Transverse colon (tissue), 4 donors: Measurements from ENCODE around the gene HNRNPDL. TPM values are rescaled to one million over a fixed set of nuclear protein-coding genes. Genes with fewer than 3 reads are reported as not detected.

Experiments
- DNase-seq: peaks from one replicate; pipeline ENCODE4 v3.0.0-alpha.2; 2019
- H3K27ac ChIP-seq, 4 donors: fragments of 200-600 bp; sonication (generic); 2 replicates each; pipeline ENCODE4 v1.5.1; 2016 to 2018; ENCODE audit warnings: inconsistent platforms in 4 of 4
- H3K27me3 ChIP-seq: fragments of 200-600 bp; sonication (generic); 2 replicates; pipeline ENCODE4 v1.5.1; 2017; ENCODE audit warnings: inconsistent platforms
- H3K36me3 ChIP-seq, 4 donors: fragments of 200-600 bp; sonication (generic); 2 replicates each; pipeline ENCODE4 v1.5.1; 2017 to 2019; ENCODE audit warnings: inconsistent platforms in 4 of 4
- H3K4me1 ChIP-seq, 4 donors: fragments of 200-600 bp; sonication (generic); 2 replicates each; pipeline ENCODE4 v1.5.1; 2017 to 2020; ENCODE audit warnings: inconsistent platforms in 4 of 4
- H3K4me3 ChIP-seq, 4 donors: fragments of 200-600 bp; sonication (generic); 1 replicate in 1 of 4; 2 replicates in 3 of 4; pipeline versions ENCODE4 v1.5.1 to v1.6.1; 2017 to 2019; ENCODE audit warnings: inconsistent platforms in 4 of 4
- H3K9me3 ChIP-seq, 2 donors: fragments of 200-600 bp; sonication (generic); 2 replicates each; pipeline ENCODE4 v1.5.1; 2017 to 2019; ENCODE audit warnings: inconsistent platforms in 2 of 2
- CTCF ChIP-seq, 5 experiments: fragments of 200-600 bp in 3 of 5; fragments of 450-650 bp in 2 of 5; sonication (generic) in 3 of 5; IDR thresholded peaks; 1 replicate in 2 of 5; 2 replicates in 3 of 5; pipeline ENCODE4 v1.5.1; 2016 to 2017; ENCODE audit warnings: antibody characterized with exemption in 5 of 5, inconsistent platforms in 3 of 5, mild to moderate bottlenecking in 2 of 5, moderate library complexity in 1 of 5
- EP300 ChIP-seq: sonication (generic); formaldehyde crosslinking; IDR thresholded peaks from one replicate; pipeline ENCODE4 v1.6.1; 2017; ENCODE audit warnings: antibody characterized with exemption, low read depth
- POLR2A ChIP-seq: fragments of 450-650 bp; IDR thresholded peaks from one replicate; pipeline ENCODE4 v1.6.1; 2016; ENCODE audit warnings: antibody characterized with exemption, mild to moderate bottlenecking, moderate library complexity
- POLR2AphosphoS5 ChIP-seq, 3 donors: sonication (generic); formaldehyde crosslinking; IDR thresholded peaks; one replicate each; pipeline ENCODE4 v1.6.1; 2016; ENCODE audit warnings: antibody characterized with exemption in 3 of 3
- WGBS, 2 donors: methylation state at CpG; one replicate each; pipeline ENCODE4 v1.1.5; 2018; ENCODE audit warnings: low coverage in 1 of 2; 5-methylcytosine and 5-hydroxymethylcytosine counted together
- in situ Hi-C, 4 donors: fragments of 200-750 bp; cut with MboI; loops; one replicate each; pipeline versions ENCODE4 v1.15.0 to v1.15.1; 2017; ENCODE audit warnings: low sequenced_read_pairs in 3 of 4, low pct_ligation_motif_present in 1 of 4, low pct_unique_long_range_greater_than_20kb in 1 of 4
- intact Hi-C: fragments of 100-400 bp; cut with DNase I; formaldehyde crosslinking; loops from one replicate; pipeline ENCODE4 v1.15.1; 2023; ENCODE audit warnings: low total_unique reads
- total RNA-seq, 4 donors: library from RNA; depleted of rRNA; stranded (reverse); fragments of >200 nt; gene quantifications; one replicate each; pipeline ENCODE4 v1.1.0, GENCODE V29; 2016

The HNRNPDL gene
- total RNA-seq, 4 donors from 2014 or later: 78.4 to 131 (median 100) TPM

- Histone ChIP-seq H3K36me3 (peaks cover 0 to 26% (median 12%) of the 10 kb centered on the region in 4 donors), H3K27me3 (no peaks in the 10 kb centered on the region), H3K4me3 (peak overlapping the region; percentile 62 to 94 (median 80)), H3K9me3 (no peaks in the 10 kb centered on the region), H3K4me1 (peaks cover 17 to 49% (median 25%) of the 10 kb centered on the region in 4 donors), H3K27ac (peak overlapping the region; percentile 97 to 100 (median 98))
- 0% methylated on average over 52 of the region's 58 CpGs; no CpG with 5 or more reads in 1 of the 2 donors for WGBS, 2 donors
- intact Hi-C loops (loop anchor here (1.0 kb wide), 1 partner anchor 55 kb away; no protein-coding TSS in a partner anchor), in situ Hi-C loops (loop anchor here in 3 of 4 donors (5.0 to 10.0 kb wide), 2 partner anchors 52 to 55 kb away; partner anchors contain the start of gene HNRNPD (in 2 of the 3))
- TF ChIP-seq CTCF (IDR thresholded peaks at IDR 0.05) (no peak), POLR2AphosphoS5 (IDR thresholded peaks at IDR 0.05) (no peak), EP300 (no peak), POLR2A (no peak)
- no peak for DNase-seq
These were observed 502 bp downstream of the HNRNPDL start for GRCh38 chr4:82429728-82430192.

- H3K4me1 ChIP-seq: peaks cover 17 to 49% (median 25%) of the 10 kb centered on the region in 4 donors
- no peaks in the 10 kb centered on the region for H3K9me3 ChIP-seq
- H3K27ac ChIP-seq: peak overlapping the region; percentile 97 to 100 (median 98)
- H3K4me3 ChIP-seq: peak overlapping the region; percentile 62 to 94 (median 80)
- peaks cover 0 to 32% (median 15%) of the 10 kb centered on the region in 4 donors for H3K36me3 ChIP-seq
- WGBS, 2 donors: 1% methylated on average over 77 of the region's 83 CpGs; no CpG with 5 or more reads in 1 of the 2 donors
- intact Hi-C loops: loop anchor here (1.0 kb wide), 1 partner anchor 55 kb away; no protein-coding TSS in a partner anchor
- in situ Hi-C loops: loop anchor here in 2 of 4 donors (5.0 to 10.0 kb wide), 2 partner anchors 52 to 54 kb away; partner anchors contain the start of gene HNRNPD (in 1 of the 2)
- DNase-seq: peak; percentile 95
- TF ChIP-seq EP300 (peak; percentile 13), POLR2AphosphoS5 (IDR thresholded peaks at IDR 0.05) (peak; percentile 72 to 94 (median 93)), CTCF (IDR thresholded peaks at IDR 0.05) (peak; percentile 47 to 98 (median 96)), POLR2A (peak; percentile 86)
- no peaks in the 10 kb centered on the region for H3K27me3 ChIP-seq
These were observed 1.1 kb downstream of the HNRNPDL start for GRCh38 chr4:82428969-82429727.

- WGBS, 2 donors: 0% methylated on average over 3 to 14 of the region's 14 CpGs
- TF ChIP-seq POLR2A: no peak
- TF ChIP-seq EP300: no peak
- no peaks in the 10 kb centered on the region for H3K9me3 ChIP-seq
- peak overlapping the region; percentile 97 to 100 (median 98) for H3K27ac ChIP-seq
- H3K4me3 ChIP-seq: peak overlapping the region; percentile 45 to 93 (median 64)
- no peaks in the 10 kb centered on the region for H3K27me3 ChIP-seq
- H3K4me1 ChIP-seq: peaks cover 17 to 49% (median 25%) of the 10 kb centered on the region in 4 donors
- intact Hi-C loops (no loop called here), in situ Hi-C loops (loop anchor here in 2 of 4 donors (5.0 to 10.0 kb wide), 2 partner anchors 51 to 54 kb away; partner anchors contain the start of gene HNRNPD (in 1 of the 2))
- peaks cover 0 to 38% (median 18%) of the 10 kb centered on the region in 4 donors for H3K36me3 ChIP-seq
- DNase-seq: no peak
These were observed 1.7 kb downstream of the HNRNPDL start for GRCh38 chr4:82428526-82428968.

GRCh38 chr4:82425478-82425877 lies 4.8 kb downstream of the HNRNPDL start:
- intact Hi-C loops: no loop called here

More at GRCh38 chr4:82425478-82425877, 4.8 kb downstream of the HNRNPDL start:
- Histone ChIP-seq H3K36me3 (peaks cover 0 to 46% (median 19%) of the 10 kb centered on the region in 4 donors), H3K4me1 (peaks cover 9 to 28% (median 15%) of the 10 kb centered on the region in 4 donors), H3K9me3 (no peaks in the 10 kb centered on the region), H3K27ac (no peak overlapping the region), H3K4me3 (no peak overlapping the region), H3K27me3 (no peaks in the 10 kb centered on the region)
- in situ Hi-C loops: loop anchor here in 2 of 4 donors (5.0 to 10.0 kb wide), 2 partner anchors 48 to 51 kb away; partner anchors contain the start of gene HNRNPD (in 1 of the 2)
- TF ChIP-seq POLR2A (no peak), POLR2AphosphoS5 (IDR thresholded peaks at IDR 0.05) (no peak), CTCF (IDR thresholded peaks at IDR 0.05) (no peak), EP300 (no peak)
- 86 to 90% methylated on average over 10 of the region's 10 CpGs for WGBS, 2 donors
- no peak for DNase-seq
